ENCODE results near the gene ZMYM2. TPM values are rescaled to one million over a fixed set of nuclear protein-coding genes. Genes with fewer than 3 reads are reported as not detected.

The ZMYM2 gene
- total RNA-seq, 1 donor from 2014 or later, result 48.2 TPM

DNA sequence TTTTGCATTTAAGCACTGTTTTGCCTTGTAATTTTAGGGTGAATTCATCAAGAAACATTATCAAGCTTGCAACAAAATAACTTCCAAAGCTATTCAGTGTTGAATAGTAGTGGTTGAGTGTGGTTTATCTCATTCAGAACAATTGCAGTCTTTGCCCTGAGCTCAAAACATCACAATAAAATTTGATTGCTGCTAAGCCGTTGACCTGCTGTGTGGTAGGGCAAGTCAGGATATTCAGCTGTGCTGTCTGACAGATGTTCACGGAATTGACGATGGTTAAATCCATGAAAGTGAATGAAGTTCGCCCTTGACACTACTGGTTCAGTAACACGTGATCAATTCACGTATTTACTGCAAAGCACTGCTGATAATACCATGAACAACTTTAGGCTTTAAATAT is 135.4 kb downstream of the ZMYM2 start:
- no peak for DNase-seq
- TF ChIP-seq, protein P1, sequence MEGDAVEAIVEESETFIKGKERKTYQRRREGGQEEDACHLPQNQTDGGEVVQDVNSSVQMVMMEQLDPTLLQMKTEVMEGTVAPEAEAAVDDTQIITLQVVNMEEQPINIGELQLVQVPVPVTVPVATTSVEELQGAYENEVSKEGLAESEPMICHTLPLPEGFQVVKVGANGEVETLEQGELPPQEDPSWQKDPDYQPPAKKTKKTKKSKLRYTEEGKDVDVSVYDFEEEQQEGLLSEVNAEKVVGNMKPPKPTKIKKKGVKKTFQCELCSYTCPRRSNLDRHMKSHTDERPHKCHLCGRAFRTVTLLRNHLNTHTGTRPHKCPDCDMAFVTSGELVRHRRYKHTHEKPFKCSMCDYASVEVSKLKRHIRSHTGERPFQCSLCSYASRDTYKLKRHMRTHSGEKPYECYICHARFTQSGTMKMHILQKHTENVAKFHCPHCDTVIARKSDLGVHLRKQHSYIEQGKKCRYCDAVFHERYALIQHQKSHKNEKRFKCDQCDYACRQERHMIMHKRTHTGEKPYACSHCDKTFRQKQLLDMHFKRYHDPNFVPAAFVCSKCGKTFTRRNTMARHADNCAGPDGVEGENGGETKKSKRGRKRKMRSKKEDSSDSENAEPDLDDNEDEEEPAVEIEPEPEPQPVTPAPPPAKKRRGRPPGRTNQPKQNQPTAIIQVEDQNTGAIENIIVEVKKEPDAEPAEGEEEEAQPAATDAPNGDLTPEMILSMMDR (IDR thresholded peaks at IDR 0.05; ENCODE audit: borderline replicate concordance), result no peak
- Histone ChIP-seq H3K36me3 (no peaks in the 10 kb centered on the region), H3K4me1 (peaks cover 10% of the 10 kb centered on the region), H3K9me3 (replicated peaks) (no peaks in the 10 kb centered on the region), H3K27ac (replicated peaks) (no peak overlapping the region), H3K4me3 (no peak overlapping the region), H3K27me3 (ENCODE audit: low read depth) (no peaks in the 10 kb centered on the region)
- intact Hi-C loops (cut with micrococcal nuclease), result no loop called here

DNA sequence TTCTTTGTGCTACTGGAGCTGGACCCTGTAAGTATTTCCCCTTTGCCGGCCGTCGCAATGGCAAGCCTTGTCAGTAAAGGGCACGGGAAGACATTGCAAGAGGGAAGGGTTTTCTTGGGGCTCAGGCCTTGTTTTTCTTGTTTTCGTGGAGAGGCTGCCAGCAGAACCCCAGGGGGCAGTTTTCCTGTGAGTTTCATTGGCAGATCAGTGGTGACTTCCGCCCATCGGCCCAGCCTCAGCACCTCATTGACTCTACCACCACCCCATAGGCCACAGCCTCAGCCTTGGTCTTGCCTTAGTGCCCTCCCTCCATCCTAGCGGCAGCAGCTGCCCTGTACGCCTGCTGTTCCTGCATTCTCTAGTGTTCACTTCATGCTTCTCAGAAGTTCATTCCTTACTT is 140.8 kb downstream of the ZMYM2 start:
- intact Hi-C loops (cut with micrococcal nuclease), result no loop called here
- TF ChIP-seq, protein P1 (IDR thresholded peaks at IDR 0.05; ENCODE audit: borderline replicate concordance), result no peak
- H3K36me3 ChIP-seq, result no peaks in the 10 kb centered on the region
- H3K27ac ChIP-seq (replicated peaks), result no peak overlapping the region
- peaks cover 11% of the 10 kb centered on the region for H3K4me1 ChIP-seq
- H3K9me3 ChIP-seq (replicated peaks), result no peaks in the 10 kb centered on the region
- H3K4me3 ChIP-seq, result no peak overlapping the region
- DNase-seq, result no peak
- H3K27me3 ChIP-seq (ENCODE audit: low read depth), result peaks cover 40% of the 10 kb centered on the region

DNA sequence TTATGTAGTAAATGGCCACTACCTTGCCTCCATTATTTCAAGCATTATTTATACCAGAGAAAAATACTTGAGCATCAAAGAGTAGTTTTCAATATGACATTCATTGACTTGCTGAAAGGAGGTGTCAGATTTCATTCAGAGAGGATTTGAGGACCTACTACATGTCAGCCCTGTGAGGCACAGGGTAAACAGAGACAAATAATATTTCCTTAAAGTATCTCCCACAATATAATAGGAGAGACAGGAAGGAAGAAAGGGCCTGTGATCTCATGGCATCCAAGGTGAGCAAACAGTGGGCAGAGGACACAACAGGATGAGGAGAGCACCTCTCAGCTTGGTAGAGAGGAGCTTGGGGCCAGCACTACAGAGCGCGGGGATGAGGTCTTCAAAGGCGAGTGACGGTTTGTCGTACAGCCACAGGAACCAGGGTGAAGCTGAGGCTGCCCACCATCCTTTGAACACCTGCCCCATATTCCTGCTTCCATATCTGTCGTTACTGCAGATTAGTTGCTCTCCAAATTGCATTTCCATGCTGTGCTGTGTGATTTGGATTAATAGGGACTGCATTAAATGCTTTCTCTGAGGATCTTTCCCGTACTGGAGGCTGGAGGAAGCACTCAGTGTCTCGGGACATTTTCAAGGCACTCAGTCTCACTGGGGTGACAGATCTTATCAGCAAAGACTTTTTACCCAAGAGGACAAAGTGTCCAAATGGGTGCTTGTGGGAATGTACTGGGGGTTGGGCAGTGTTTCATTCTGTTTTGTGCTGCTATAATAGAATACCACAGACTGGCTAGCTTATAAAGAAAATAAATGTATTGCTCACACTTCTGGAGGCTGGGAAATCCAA is 143.2 kb downstream of the ZMYM2 start:
- no peak for DNase-seq
- intact Hi-C loops (cut with micrococcal nuclease), result no loop called here
- peaks cover 11% of the 10 kb centered on the region for H3K4me1 ChIP-seq
- no peaks in the 10 kb centered on the region for H3K9me3 ChIP-seq (replicated peaks)
- no peaks in the 10 kb centered on the region for H3K36me3 ChIP-seq
- H3K27ac ChIP-seq (replicated peaks), result no peak overlapping the region
- H3K4me3 ChIP-seq, result no peak overlapping the region
- H3K27me3 ChIP-seq (ENCODE audit: low read depth), result peaks cover 51% of the 10 kb centered on the region
- TF ChIP-seq, protein P1 (IDR thresholded peaks at IDR 0.05; ENCODE audit: borderline replicate concordance), result no peak

DNA sequence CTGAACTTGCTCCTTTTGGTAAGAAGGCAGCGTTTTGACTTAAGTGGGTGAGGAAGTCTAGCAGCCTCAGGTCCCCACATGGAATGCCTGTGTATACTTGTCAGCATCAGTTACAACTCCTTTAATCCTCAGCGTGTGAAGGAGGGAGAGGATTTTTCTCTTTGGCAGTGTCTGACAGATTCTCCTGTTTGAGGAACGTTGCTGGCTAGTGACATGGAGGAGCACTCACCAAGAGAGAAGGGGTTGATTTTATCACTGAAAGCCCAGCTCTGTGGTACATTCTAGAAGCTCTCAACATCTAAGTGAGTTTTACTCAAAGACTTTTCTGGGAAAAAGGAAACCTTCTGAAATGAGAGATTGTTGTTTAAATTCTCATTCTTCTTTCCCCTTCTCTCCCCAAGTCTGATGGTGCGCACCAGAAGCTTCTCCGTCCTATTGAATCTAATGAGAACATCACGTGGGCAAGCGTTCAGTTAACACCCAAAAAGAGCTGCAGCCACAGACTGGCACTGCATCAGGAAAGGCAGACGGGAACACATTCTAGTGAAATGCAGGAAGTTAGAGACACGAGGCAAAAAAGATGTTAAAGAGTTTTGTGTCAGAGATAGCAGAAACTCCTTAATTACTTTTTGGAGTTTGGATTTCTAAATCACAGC is 144.1 kb downstream of the ZMYM2 start:
- no peaks in the 10 kb centered on the region for H3K9me3 ChIP-seq (replicated peaks)
- TF ChIP-seq, protein P1 (IDR thresholded peaks at IDR 0.05; ENCODE audit: borderline replicate concordance), result no peak
- intact Hi-C loops (cut with micrococcal nuclease), result no loop called here
- no peak overlapping the region for H3K27ac ChIP-seq (replicated peaks)
- H3K4me1 ChIP-seq, result peaks cover 11% of the 10 kb centered on the region
- no peak overlapping the region for H3K4me3 ChIP-seq
- no peaks in the 10 kb centered on the region for H3K36me3 ChIP-seq
- DNase-seq, result no peak
- peaks cover 51% of the 10 kb centered on the region for H3K27me3 ChIP-seq (ENCODE audit: low read depth)

DNA sequence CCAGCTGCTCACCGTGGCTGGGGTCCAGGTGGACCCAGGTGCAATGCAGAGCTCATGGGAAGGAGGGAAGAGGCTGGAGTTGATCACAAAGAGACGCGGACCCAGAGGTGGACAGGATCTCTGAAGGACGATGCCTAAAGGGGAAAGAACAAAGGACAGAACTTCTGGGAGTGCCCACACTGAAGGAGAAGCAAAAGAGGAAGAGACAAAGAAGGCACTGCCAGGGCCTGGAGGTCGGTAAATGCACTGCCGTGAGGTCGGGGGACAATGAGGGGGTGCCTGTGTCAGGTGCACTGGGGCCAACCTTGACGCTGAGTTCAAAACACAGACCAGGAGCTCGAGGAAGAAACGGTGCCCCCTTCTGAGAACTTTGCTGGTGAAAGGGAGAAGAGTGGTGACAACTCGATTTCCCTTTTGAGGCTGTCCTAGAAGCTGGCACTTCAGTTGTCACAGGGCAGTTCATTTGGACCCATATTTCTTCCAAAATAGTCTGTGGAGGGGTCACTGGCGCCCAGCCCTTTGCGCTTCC is 146.7 kb downstream of the ZMYM2 start:
- intact Hi-C loops (cut with micrococcal nuclease), result no loop called here
- TF ChIP-seq, protein P1 (IDR thresholded peaks at IDR 0.05; ENCODE audit: borderline replicate concordance), result no peak
- Histone ChIP-seq H3K9me3 (replicated peaks) (no peaks in the 10 kb centered on the region), H3K36me3 (no peaks in the 10 kb centered on the region), H3K4me3 (no peak overlapping the region), H3K4me1 (peaks cover 11% of the 10 kb centered on the region), H3K27ac (replicated peaks) (no peak overlapping the region), H3K27me3 (ENCODE audit: low read depth) (peaks cover 42% of the 10 kb centered on the region)
- DNase-seq, result no peak
